GM10266 (cell line): ENCODE results near the gene RASAL2.

ENCODE experiments used
- DNase-seq: peaks from one replicate; pipeline ENCODE4 v3.0.0; 2012; ENCODE audit errors: extremely low spot score
- TF ChIP-seq, protein P1 (sequence below): IDR thresholded peaks from 2 replicates; pipeline ENCODE4 v1.5.1; 2012; ENCODE audit warnings: mild to moderate bottlenecking, low read depth; ENCODE audit not compliant: control insufficient read depth, insufficient read depth; ENCODE audit errors: missing control alignments

RASAL2 gene

DNA sequence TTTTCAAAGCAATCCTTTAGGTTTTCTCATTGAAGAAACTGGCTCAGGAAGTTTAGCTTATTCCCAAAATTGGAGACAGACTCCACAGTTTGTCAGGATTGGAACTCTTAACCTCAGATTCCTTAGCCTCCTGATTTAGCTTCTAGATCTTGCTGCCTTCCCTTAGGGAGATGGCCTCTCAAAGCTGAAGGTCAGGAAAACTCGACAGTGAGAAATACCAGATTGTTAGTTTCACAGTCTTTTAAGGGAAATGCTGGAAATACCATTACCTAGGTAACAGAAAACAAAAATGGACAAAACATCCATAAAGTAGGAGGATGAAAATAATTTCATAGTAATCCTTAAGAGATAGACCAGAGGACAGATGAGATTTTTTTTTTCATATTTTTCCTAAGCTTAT, 7.8 kb downstream of the RASAL2 start:
- TF ChIP-seq, protein P1, sequence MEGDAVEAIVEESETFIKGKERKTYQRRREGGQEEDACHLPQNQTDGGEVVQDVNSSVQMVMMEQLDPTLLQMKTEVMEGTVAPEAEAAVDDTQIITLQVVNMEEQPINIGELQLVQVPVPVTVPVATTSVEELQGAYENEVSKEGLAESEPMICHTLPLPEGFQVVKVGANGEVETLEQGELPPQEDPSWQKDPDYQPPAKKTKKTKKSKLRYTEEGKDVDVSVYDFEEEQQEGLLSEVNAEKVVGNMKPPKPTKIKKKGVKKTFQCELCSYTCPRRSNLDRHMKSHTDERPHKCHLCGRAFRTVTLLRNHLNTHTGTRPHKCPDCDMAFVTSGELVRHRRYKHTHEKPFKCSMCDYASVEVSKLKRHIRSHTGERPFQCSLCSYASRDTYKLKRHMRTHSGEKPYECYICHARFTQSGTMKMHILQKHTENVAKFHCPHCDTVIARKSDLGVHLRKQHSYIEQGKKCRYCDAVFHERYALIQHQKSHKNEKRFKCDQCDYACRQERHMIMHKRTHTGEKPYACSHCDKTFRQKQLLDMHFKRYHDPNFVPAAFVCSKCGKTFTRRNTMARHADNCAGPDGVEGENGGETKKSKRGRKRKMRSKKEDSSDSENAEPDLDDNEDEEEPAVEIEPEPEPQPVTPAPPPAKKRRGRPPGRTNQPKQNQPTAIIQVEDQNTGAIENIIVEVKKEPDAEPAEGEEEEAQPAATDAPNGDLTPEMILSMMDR, result no peak
- DNase-seq, result no peak

DNA sequence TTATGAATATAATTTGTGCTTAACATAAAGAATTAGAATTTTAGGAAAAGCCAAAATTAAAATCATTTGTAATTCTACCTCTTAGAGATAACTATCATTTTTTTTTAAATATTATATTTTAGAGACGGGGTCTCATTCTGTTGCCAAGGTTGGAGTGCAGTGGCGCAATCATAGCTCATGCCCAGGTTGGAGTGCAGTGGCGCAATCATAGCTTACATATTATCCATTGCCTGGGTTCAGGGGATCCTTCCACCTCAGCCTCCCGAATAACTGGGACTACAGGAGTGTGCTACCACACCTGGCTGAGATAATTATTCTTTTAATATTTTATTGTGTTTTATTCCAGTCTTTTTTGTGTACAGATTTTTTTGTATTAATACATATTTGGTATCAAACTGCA, 8.3 kb downstream of the RASAL2 start:
- TF ChIP-seq, protein P1, result no peak
- no peak for DNase-seq

DNA sequence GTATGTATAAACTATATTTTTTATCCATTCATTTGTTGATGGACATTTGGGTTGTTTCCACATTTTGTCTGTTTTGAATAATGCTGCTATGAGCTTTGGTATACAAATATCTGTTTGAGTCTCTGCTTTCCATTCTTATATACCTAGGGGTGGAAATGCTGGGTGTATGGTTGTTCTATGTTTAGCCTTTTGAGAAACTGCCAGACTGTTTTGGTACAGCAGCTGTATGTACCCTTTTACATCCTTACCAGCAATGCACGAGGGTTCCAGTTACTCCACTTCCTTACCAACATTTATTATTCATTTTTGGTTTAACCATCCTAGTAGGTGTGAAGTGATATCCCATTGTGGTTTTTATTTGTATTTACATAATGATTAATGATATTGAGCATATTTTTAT, 13.9 kb downstream of the RASAL2 start:
- TF ChIP-seq, protein P1, result no peak
- no peak for DNase-seq

DNA sequence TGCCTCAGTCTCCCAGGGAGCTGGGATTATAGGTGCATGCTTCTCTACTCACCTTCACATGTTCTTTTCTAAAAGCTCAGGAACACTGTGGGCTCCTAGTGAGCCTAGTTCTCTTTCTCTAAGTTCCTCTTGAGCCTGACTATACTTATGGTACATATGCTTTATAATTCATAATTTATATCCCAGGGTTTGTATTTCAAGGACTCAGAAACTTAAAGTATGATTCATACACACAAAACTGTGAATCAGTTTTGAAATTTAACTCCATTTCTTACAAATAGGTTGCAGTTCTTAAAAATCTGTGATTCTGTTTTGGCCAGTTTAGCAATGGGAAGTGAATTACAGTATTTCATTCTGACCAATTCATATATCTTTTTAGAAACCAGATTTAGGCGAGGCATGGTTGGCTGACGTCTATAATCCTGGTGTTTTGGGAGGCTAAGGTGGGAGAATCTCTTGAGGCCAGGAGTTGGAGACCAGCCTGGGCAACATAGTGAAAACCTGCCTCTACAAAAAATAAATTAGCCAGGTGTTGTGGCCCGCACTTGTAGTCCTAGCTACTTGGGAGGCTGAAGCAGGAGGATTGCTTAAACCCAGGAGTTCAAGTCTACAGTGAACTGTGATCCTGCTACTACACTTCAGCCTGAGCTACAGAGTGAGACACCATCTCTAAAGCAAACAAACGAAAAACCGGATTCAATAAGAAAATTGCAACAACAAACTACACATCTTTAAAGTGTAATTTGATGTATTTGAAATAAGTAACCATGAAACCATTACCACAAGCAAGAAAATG, 15.6 kb downstream of the RASAL2 start:
- TF ChIP-seq, protein P1, result no peak

DNA sequence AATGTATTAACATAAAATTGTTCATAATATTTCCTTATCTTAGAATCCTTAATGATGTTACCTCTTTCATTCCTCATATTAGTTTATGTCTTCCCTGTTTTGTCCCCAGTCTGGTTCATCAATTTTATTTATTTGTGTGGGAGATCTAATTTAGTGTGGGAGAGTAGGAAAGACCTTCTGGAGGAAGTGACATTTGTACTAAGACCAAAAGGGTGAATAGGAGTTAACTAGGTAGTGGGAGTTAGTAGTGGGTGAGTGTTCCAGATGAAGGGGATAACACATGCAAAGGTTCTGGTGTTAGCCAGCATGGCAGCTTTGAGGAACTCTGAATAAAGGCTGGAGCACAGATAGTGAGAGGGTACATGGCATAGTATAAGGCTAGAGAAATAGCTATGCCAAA, 21.4 kb downstream of the RASAL2 start:
- TF ChIP-seq, protein P1, result no peak

More for the DNA sequence above, 15.6 kb downstream of the RASAL2 start:
- DNase-seq, result no peak

DNA sequence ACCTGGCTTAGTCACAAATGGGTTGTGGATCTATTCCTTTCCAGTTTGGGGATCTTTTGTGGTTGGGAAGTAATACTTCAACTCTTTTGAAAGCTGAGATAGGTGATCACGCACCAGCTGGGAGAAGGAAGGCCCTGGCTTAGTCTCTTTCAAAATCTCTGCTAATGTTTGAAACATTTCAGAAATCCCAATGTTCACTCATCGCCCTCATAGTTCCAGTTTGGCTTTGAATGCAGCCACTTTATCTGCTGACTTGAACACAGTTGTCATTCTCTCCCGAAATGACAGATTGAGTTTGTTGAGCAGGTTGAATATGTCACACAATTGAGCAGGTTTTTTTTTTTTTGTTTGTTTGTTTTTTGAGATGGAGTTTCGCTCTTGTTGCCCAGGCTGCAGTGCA, 24.6 kb downstream of the RASAL2 start:
- TF ChIP-seq, protein P1, result no peak
- DNase-seq, result no peak

More for the DNA sequence above, 21.4 kb downstream of the RASAL2 start:
- DNase-seq, result no peak

DNA sequence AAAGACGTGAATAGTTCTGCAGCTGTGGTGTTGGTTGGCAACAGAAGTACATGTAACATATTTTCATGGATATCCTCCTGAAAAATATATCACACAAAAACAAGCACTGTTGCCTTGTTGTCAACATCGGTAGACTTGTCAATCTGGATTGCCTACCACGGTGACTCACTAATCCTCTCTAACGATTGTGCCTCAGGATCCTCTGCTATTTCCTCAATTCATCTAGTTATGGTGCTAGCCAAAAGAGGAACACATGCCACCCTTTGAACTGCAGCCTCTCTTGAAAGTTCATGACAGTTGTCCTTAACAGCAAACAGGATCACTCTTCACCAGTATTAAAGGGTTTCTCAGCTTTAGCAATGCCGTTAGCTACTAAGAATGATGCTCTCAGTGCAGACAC, 25.7 kb downstream of the RASAL2 start:
- no peak for DNase-seq
- TF ChIP-seq, protein P1, result no peak
